ENCODE measurements around the gene ZNF200.
A peak's percentile ranks its signal among the peaks of the same experiment; 100 is the strongest.
"Not testable (repeated sequence)": the region's sequence is repeated elsewhere in the genome, so short reads cannot be mapped to it uniquely, and the experiment has no call there.

The ZNF200 gene, protein sequence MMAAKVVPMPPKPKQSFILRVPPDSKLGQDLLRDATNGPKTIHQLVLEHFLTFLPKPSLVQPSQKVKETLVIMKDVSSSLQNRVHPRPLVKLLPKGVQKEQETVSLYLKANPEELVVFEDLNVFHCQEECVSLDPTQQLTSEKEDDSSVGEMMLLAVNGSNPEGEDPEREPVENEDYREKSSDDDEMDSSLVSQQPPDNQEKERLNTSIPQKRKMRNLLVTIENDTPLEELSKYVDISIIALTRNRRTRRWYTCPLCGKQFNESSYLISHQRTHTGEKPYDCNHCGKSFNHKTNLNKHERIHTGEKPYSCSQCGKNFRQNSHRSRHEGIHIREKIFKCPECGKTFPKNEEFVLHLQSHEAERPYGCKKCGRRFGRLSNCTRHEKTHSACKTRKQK

DNA sequence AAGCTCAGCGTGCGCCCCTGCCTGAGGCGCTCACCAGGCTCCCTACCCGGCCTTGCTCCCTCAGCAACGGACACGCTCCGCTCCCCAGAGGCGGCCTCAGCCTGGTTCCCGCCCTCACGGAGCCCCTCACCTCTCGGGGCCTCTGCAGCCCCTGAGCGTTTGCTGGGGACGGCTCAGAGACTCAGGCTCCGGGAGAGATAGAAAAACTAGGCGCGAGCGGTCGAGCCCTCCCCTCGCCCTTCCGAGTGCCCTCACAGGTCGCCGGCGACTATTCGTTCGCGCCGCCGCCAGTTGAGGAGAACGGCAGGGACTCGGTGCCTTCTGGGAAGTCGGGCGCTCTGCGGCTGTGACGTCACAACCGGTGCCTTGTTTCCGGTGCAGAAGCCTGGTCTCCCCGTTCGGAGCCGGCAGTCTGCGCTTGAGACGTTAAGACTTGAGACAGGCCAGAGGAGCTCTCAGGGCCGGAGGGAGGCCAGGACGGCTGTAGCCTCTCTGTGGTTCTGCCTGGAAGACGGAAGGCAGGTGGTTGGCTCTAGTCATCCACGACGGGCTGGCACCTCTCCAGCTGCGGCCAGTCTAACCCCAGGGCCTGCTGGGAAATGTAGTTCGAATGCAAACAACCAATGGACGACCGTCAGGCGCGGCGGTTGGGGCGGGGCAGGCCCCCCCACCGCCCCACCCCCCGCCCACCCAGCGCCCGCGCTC lies at the start of gene ZNF200:
ZNF200 (minus strand) TSS at position 302 of the 705 bp plus-strand sequence. CDS start 1,403 bp downstream, outside the sequence.
- DNase-seq = peak; percentile 71 to 98 (median 91)

DNA sequence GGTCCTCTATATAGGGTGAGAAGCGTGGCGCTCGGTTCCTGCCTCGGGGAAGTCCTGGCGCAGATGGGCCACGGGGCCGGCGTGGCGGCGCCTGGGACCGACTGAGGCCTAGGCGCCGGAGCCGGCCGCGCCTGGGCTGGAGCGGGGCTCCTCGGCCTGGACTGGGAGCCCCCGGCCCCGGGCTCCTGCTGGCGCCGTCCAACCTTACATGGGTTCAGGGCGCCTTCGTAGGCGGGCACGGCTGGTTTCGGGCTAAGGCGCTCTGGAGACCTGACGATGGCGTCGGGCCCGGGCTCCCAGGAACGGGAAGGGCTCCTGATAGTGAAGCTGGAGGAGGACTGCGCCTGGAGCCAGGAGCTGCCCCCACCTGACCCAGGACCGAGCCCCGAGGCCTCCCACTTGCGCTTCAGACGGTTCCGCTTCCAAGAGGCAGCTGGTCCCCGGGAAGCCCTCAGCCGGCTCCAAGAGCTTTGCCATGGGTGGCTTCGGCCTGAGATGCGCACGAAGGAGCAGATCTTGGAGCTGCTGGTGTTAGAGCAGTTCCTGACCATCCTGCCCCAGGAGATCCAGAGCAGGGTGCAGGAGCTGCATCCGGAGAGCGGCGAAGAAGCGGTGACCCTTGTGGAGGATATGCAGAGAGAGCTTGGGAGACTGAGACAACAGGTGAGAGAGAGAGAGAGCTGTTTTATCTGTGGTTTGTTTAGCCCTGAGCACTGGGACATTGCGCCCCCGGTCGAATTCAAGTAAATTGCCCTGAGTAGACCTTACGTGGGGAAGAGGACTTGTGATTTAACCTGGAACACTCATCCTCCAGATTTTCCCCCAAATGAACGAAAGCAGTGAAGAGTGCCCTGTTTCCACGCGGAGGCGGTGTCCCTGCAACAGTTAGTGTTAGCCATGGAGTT lies 48.8 kb upstream of the ZNF200 start:
- DNase-seq = peak in 4 of 56 donors; percentile 41 to 59 (median 48)

DNA sequence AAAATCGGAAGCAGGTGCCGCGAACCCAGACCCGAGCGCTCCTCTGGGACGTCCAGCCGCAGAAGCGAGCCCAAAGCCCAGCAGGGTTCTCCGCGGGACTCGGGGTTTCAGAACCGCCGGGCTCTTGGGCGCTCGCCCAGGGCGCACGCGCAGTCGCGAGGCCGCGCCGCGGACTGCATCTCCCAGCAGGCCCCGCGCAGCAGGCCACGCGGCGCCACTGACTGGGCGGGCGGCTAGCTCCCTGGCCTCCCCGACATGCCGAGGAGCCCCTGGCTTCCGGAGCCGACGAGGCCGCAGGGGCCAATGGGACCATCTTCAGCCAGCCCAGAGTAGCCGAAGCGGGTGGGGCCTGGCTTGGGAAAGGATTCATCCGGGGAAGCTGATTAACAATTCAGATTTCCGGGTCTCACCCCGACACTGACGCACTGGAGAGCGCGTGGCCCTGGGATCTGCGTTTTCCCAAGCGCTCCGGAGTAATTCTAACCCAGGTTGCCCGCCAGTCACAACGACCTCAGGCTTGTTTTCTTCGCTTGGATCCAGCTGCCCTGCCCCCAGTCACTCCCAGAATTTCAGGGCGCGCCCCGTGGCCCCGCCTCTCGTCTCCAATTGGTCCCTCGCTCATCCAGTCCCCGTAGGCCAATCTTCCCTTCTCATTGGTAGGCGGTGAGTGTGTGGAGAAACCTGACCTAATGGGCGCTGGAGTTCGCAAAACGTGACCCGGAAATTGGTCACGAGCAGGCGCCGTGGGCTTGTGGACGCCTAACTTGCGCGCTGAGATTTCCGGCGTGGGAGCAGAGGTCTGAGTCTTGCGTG lies 48.0 kb upstream of the ZNF200 start, which contains the start of gene ZNF263:
ZNF263 (plus strand) TSS at position 762 of the 813 bp plus-strand sequence. CDS start 328 bp downstream, outside the sequence.
- peak; percentile 80 to 99 (median 94) for DNase-seq

DNA sequence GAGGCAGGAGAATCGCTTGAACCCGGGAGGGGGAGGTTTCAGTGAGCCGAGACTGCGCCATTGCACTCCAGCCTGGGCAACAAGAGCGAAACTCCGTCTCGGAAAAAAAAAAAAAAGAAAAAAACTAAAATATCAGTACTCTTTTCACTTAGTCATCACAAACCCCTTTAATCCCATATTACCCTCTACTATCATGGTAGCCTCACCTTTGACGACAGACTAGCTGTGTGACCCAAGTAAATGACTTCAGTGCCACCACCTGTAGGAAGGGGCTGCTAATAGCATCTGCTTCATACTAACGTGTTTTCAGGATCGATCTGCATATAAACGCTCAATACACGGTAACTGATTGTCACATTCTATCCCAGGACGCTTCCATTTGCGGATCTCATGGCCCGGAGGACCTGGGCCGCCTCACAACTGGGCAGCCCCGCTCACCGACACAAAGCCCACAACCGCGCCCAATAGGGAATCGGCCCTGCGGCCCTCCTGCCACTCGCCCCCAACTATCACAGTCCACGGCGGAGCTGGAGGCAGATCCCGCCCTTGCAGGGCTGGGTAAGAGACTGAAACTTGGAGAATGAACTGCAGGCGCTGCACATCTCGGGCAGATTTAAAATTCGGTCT lies 47.3 kb upstream of the ZNF200 start:
- peak in 3 of 56 donors; percentile 55 to 76 (median 58) for DNase-seq

DNA sequence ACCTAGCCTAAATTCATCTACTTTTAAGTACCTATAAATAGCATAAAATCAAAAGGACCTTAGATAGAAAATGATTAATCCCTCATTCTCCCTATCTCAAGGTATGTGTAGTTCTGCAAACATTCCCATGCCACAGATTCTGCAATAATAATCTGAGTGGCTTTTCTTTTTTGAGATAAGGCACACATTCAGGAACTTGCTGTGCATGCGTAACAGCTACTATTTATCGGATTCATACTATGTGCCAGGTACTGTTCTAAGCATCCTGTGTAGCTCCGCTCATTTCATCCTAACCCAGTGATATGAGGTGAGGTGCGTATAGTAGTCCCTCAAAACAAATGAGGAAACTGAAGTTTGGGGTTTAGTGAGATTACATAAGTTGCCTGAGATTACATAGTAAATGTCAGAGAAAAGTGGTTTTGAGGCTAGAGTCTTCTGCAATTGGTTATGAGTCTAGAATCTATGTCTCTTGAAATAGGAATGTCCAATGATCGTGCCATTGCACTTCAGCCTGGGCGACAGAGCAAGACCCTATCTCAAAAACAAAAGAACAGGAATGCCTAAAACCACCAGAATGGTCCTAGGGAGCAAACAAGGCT lies 46.4 kb upstream of the ZNF200 start:
- DNase-seq = no peak

DNA sequence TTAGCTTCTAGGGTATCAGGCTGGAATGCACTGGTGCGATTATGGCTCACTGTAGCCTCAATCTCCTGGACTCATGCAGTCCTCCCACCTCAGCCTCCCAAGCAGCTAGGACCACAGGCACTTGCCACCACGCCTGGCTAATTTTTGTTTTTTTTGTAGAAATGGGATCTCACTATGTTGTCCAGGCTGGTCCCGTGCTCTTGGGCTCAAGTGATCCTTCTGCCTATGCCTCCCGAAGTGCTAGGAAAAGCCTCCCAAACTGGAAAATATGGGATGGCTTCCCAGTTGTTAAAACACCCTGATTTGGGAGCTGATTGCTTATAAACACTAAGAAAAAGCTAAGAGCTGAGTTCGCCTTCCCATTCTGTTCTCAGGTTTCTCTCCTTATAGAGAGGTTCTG lies 41.7 kb upstream of the ZNF200 start:
- no peak for DNase-seq

DNA sequence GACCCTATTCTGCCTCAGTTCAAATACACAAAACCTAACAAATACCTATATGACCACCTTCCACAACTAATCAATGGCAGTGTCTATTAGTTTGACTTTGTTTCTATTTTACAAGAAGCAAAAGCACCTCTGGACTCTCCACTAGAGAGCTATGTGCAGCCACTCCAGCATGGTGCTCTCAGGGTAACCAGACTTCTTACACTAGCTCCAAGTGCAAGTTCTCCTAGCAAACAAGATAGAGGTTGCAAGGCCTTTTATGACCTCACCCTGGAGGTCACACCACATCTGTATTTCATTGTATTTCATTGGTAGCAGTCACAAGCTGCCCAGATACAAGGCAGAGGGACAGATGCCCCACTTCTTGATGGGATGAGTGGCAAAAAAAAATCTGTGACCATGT lies 40.0 kb upstream of the ZNF200 start:
- DNase-seq = no peak

DNA sequence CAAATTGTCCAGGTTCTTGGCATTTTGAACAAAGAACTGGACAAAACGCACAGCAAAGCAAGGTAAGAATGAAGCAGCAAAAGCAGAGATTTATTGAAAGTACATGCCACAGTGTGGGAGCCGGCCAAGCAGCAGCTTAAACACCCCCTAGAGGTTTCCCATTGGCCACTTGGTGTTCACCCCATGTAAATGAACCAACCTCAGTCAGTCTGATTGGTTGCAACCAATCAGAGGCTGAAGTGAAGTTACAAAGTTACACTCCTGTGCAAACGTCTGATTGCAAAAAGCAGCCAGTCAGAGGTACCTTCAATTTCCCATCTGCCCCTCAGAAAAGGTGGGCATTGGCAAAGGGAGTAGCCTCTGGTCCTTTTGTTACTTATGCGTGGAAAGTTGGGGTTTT lies 39.5 kb upstream of the ZNF200 start:
- no peak for DNase-seq

DNA sequence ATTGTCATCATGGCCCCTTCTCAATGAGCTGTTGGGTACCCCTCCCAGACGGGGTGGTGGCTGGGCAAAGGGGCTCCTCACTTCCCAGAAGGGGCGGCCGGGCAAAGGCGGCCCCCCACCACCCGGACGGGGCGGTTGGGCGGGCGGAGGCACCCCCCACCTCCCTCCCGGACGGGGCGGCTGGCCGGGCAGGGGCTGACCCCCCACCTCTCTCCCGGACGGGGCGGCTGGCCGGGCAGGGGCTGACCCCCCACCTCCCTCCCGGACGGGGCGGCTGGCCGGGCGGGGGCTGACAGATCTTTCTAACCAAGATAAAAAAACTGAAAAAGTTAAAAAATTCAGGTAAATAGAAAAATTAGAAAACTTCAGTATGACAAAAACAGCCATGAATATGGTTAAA lies 36.3 kb upstream of the ZNF200 start:
- not testable (repeated sequence) for DNase-seq

DNA sequence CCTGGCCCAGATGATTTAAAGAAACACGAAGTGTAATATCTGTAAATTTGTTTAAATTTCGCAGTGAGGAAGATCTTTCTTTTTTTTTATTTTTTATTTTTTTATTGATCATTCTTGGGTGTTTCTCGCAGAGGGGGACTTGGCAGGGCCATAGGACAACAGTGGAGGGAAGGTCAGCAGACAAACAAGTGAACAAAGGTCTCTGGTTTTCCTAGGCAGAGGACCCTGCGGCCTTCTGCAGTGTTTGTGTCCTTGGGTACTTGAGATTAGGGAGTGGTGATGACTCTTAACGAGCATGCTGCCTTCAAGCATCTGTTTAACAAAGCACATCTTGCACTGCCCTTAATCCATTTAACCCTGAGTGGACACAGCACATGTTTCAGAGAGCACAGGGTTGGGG lies 35.8 kb upstream of the ZNF200 start:
- DNase-seq = not testable (repeated sequence)

DNA sequence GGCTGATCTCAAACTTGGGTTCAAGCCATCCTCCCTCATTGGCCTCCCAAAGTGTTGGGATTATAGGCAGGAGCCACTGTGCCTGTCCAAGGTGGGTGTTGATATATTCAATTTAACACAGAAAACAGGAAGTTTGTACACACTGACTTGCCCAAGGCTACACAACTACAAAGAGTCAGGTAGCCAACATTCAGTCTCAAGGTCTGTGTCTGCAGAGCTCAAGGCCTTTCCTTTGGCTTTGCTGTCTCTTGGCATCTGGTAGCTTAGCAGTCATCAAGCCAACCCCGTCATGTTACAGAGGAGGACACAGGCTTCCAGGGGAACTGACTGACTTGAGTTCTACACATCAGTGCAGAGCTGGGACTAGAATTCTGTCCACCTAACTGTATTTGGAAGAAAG lies 33.3 kb upstream of the ZNF200 start:
- DNase-seq = no peak

DNA sequence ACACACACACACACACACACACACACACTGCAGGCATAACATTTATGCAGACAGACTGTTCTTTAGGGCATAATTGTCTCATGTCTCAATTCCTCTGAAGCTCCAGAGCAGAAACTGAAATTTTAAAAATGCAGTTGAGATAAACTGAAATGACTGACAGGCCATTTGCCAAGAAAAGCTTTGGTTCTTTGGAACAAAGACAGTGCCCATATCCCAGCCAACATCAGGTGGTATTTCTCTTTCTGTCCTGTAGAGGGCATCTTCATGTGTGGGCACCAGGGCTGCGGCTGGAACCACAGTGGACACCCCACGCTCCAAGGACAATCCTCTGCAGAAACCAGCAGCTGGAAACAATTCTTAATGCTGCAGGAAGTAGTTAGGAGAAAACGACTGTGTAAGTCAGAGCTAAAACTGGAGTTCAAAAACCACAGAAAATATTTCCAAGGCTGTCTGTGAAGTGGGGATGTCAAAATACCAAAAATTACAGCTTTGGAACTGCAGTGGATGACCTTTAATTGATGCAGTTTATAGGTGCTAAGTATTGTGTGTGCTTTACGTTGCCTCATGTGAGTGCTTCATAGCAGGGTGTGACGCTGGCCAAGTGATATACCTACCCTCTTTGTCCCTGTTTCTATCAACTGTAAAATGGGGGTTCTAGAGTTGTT lies 32.0 kb upstream of the ZNF200 start:
- peak in 7 of 56 donors; percentile 5 to 36 (median 15) for DNase-seq

DNA sequence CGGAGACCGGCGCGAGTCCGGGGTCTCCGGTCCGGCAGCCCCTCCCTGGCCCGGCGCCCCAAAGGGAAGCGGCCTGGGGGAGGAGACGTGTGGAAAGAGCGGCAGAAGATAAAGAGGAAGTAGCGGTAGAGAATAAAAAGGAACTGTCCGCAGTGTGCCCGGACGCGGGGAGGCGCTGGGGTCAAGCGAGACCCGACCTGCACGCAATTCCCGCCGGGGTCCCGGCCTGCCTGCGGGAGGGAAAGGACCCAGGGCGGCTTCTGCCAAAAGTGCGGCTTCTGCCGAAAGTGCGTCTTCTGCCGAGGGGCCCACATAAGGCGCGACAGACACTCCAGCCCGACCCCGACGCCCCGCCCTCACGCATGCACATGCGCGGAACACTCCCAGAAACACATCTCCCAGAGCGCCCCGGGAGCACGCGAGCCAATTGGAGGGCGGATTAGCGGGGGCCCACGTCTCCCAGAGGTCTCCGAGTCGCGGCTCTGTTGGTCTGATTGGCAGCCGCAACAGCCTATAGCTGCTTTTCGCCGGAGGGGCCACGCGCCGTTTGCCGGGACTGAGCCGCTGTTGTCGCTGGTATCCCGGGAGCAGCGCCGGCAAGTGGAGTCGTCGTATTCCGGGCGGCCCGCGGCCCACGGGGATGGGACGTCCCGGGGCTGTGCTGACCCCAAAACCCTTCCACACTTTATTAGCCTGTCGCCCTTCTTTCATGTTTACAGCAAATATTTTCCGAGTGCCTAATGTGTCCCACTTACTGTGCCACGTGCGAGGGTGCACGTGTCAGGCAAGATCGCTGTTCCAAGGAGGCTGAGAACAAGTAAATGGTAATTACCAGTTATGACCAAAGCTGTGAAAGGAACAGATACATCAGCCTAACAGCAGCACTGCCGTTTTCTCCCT lies 29.4 kb upstream of the ZNF200 start:
- peak; percentile 83 to 99 (median 97) for DNase-seq

DNA sequence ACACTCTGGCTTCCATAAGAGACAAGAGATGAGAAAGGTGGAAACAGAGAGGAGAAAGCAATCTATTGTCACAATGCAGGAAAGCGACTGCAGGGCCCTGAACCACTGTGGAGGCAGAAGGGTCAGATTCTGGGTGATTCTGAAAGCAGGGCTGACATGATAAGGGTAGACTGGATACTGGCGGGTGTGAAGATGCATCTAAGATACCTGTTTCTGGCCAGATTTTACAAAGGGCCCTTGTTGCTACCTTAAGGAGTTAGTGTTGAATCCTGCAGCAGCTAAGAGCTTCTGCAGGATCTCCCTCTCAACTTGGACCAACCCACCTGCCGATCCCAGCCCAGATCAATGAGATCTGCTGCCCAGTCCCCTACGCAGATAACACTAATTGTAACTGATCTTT lies 27.6 kb upstream of the ZNF200 start:
- DNase-seq = no peak

DNA sequence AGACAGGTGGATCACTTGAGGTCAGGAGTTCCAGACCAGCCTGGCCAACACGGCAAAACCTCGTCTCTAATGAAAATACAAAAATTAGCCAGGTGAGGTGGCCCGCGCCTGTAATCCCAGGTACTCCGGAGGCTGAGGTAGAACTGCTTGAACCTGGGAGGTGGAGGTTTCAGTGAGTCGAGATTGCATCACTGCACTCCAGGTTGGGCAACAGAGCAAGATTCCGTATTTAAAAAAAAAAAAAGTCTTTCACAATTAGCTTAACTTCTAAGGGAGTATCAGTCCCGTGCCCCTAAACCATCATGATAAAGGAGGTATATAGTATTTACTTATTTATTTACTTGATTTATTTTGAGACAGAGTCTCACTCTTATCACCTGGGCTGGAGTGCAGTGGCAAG lies 24.9 kb upstream of the ZNF200 start:
- DNase-seq = no peak

DNA sequence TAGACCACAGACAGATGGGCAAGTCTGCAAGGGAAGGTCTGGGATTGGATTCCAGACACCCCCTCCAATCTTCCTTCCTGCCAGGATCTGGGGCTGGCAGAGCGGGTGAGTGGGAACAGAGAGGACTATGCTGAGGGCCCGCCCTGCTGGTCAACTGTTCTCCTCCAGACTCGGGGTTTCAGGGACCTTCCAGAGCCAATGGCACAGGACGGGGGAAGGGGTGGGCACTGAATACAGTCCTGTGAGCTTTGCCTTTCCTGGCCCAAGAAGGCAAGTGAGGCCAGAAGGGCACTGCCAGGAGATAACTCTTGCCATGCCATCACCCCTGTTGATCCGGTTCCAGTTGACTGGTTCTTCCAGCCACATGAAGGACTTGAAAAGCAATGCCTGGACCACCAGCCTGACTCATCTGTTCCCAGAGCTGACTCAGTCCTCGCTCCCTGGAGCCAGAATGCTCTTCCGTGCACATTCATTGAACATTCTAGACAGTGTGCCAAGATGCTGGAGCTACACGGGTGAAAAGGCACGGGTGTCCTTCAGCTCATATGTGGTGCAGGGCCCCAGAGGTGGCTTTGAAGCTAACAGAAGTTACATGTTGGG lies 22.0 kb upstream of the ZNF200 start:
- DNase-seq = no peak

DNA sequence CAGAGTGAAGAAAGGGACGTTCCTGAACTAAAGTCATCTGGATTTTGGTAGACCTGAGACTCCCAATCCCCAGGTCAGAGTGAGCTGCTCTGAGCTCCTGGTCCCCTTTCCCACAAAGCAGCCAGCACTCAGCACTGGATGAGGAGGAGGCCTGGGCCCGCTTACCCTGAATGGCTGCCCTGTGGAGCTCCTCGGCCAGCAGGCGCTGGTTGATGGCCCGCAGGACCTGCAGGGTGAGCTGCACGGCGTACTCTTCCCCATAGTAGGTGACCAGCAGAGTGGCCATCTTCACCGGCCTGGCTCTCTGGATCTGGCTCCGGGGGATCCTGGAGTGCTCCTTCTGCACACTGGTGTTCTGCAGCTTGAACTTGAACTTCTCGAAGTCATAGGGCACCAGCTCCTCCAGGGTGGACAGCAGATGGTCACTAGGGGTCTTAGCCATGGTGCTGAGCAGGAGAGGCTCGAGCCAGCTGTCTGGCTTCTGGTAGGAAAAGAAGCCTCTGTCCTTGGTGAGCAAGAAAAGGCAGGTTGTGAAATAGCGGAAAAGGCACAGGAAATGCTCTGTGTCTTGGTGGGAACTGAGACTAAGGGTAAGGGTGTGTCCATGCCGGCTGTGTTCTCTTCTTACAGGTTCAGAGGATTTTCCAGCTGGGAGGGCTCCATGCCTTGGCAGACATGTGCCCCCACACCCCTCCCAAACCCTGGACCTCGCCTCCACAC lies 21.3 kb upstream of the ZNF200 start, which contains the start of gene MEFV:
MEFV (minus strand) TSS at position 488 of the 720 bp plus-strand sequence; CDS start at position 442, 46 bp downstream.
- DNase-seq = no peak
